ENCODE results near the gene ERRFI1.

DNA sequence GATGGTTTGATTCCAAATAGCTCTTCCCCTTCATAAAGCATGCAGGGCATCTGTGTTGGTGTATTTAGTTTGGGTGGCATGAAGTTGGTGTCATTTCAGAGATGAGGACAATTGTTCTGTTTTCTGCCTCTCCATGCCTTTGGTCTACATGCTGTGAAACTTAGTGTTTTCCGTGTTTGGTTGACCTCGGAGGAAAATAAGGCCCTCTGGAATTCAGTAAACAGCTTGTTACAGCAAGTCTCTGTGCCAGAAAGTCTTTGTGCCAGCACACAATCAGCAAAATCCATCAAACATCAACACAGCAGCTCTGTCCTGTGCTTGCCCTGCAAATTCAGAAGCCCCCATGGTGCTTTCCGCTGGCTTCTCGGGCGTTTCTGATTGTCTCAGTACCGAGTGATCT is 55.1 kb downstream of the ERRFI1 start:
- TF ChIP-seq POLR2AphosphoS5 (IDR thresholded peaks at IDR 0.05; ENCODE audit: low read depth, low read length) = no peak
- TF ChIP-seq FOXP2 (optimal IDR thresholded peaks at IDR 0.05; ENCODE audit: borderline replicate concordance, extremely low read depth, extremely low read length, insufficient read depth) = no peak

Data from PFSK-1 (cell line).